Breast epithelium (tissue), 3 donors: ENCODE measurements around the gene FASTKD1.
"Not testable (repeated sequence)": the region's sequence is repeated elsewhere in the genome, so short reads cannot be mapped to it uniquely, and the experiment has no call there.

Experiments used
- POLR2A ChIP-seq: fragments of 450-650 bp; IDR thresholded peaks from one replicate; pipeline ENCODE4 v1.6.1; 2016; ENCODE audit warnings: antibody characterized with exemption, mild to moderate bottlenecking, moderate library complexity
- TF ChIP-seq, protein P1 (sequence below), 3 donors: fragments of 450-650 bp; IDR thresholded peaks; one replicate each; pipeline ENCODE4 v1.5.1; 2016 to 2017; ENCODE audit warnings: antibody characterized with exemption in 3 of 3, mild to moderate bottlenecking in 3 of 3, moderate library complexity in 3 of 3

DNA sequence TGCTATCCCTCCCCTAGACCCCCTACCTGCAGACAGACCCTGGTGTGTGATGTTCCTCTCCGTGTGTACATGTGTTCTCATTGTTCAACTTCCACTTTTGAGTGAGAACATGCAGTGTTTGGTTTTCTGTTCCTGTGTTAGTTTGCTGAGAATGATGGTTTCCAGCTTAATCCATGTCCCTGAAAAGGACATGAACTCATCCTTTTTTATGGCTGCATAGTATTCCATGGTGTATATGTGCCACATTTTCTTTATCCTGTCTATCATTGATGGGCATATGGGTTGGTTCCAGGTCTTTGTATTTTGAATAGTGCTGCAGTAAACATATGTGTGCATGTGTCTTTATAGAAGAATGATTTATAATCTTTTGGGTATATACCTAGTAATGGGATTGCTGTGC lies 42.3 kb upstream of the FASTKD1 start:
- TF ChIP-seq POLR2A, result not testable (repeated sequence)
- TF ChIP-seq, protein P1, sequence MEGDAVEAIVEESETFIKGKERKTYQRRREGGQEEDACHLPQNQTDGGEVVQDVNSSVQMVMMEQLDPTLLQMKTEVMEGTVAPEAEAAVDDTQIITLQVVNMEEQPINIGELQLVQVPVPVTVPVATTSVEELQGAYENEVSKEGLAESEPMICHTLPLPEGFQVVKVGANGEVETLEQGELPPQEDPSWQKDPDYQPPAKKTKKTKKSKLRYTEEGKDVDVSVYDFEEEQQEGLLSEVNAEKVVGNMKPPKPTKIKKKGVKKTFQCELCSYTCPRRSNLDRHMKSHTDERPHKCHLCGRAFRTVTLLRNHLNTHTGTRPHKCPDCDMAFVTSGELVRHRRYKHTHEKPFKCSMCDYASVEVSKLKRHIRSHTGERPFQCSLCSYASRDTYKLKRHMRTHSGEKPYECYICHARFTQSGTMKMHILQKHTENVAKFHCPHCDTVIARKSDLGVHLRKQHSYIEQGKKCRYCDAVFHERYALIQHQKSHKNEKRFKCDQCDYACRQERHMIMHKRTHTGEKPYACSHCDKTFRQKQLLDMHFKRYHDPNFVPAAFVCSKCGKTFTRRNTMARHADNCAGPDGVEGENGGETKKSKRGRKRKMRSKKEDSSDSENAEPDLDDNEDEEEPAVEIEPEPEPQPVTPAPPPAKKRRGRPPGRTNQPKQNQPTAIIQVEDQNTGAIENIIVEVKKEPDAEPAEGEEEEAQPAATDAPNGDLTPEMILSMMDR (IDR thresholded peaks at IDR 0.05), result not testable (repeated sequence)
